Skeletal muscle satellite cell (primary cell): Measurements from ENCODE around the gene CDKN1C.
A peak's percentile ranks its signal among the peaks of the same experiment; 100 is the strongest.

Experiments used
- H3K27me3 ChIP-seq: 2 replicates; pipeline ENCODE4 v1.7.0; 2013; ENCODE audit warnings: low read length; ENCODE audit not compliant: control insufficient read depth, insufficient read depth
- H3K36me3 ChIP-seq: 2 replicates; pipeline ENCODE4 v1.7.0; 2013; ENCODE audit warnings: mild to moderate bottlenecking, control low read depth, low read length; ENCODE audit not compliant: insufficient read depth
- H3K4me1 ChIP-seq: 2 replicates; pipeline ENCODE4 v1.7.0; 2013; ENCODE audit warnings: low read length; ENCODE audit not compliant: control insufficient read depth, insufficient read depth
- H3K4me2 ChIP-seq: 2 replicates; pipeline ENCODE4 v1.7.0; 2013; ENCODE audit warnings: mild to moderate bottlenecking, low read length
- H3K4me3 ChIP-seq: 2 replicates; pipeline ENCODE4 v1.7.0; 2013; ENCODE audit warnings: low read length
- H3K9ac ChIP-seq: 2 replicates; pipeline ENCODE4 v1.7.0; 2013; ENCODE audit warnings: mild to moderate bottlenecking, low read depth, low read length, moderate library complexity
- H3K9me3 ChIP-seq: replicated peaks from 2 replicates; pipeline ENCODE4 v1.7.0; 2013; ENCODE audit warnings: mild to moderate bottlenecking, control low read depth, low read length

The CDKN1C gene

DNA sequence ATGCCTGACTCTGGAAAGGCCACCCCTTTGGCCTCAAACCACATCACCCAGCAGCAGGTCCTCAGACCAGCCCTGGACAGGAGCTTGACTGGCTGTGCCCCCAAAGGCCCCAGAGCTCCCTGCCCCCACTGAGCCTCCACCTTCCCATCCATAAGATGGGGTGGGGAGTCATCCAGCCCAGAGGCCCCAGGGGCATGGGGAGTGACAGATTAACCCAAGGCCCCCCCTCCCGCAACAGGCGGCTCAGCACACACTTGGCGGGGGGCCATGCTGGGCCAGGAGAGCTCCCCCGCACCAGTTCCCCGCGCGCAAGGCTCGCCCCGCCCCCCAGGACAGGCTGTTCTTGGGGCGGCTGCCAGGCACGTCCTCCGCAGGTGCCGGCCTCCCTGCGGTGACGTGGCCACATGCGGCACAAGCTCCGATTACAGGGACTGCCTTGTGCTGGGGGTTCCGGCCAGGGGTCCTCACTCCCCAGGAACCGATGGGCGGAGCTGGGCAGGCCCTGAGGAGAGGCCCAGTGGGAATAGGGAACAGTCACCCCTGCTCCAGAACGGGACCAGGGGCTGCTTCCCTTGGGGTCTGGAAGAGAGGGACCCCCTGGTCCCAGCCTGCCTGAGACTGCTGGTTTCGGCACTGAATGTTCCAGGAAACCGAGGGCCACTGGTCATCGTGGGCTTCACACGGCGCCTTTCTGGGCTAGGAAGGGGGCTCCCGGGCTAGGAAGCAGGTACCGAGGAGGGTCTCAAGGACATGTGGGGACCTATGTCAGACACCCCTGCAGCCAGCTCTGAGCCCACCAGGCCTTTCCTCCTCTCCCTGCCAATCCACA lies 5.1 kb upstream of the CDKN1C start:
- peaks cover 6% of the 10 kb centered on the region for H3K27me3 ChIP-seq
- no peak overlapping the region for H3K4me2 ChIP-seq
- H3K9me3 ChIP-seq = no peaks in the 10 kb centered on the region
- no peak overlapping the region for H3K4me3 ChIP-seq
- H3K4me1 ChIP-seq = peaks cover 13% of the 10 kb centered on the region
- no peaks in the 10 kb centered on the region for H3K36me3 ChIP-seq
- H3K9ac ChIP-seq = no peak overlapping the region

GRCh38 chr11:2889362-2890273 lies 4.0 kb upstream of the CDKN1C start:
- H3K4me1 ChIP-seq = peaks cover 21% of the 10 kb centered on the region

GRCh38 chr11:2888266-2888968 lies 2.8 kb upstream of the CDKN1C start:
- no peak overlapping the region for H3K4me2 ChIP-seq
- H3K4me3 ChIP-seq = no peak overlapping the region
- peaks cover 22% of the 10 kb centered on the region for H3K27me3 ChIP-seq
- no peaks in the 10 kb centered on the region for H3K36me3 ChIP-seq
- H3K4me1 ChIP-seq = peaks cover 21% of the 10 kb centered on the region
- no peak overlapping the region for H3K9ac ChIP-seq
- no peaks in the 10 kb centered on the region for H3K9me3 ChIP-seq

More at GRCh38 chr11:2889362-2890273, 4.0 kb upstream of the CDKN1C start:
- Histone ChIP-seq H3K9me3 (no peaks in the 10 kb centered on the region), H3K36me3 (no peaks in the 10 kb centered on the region), H3K9ac (no peak overlapping the region), H3K4me2 (no peak overlapping the region), H3K27me3 (peaks cover 12% of the 10 kb centered on the region), H3K4me3 (no peak overlapping the region)

- H3K27me3 ChIP-seq = peaks cover 30% of the 10 kb centered on the region
- H3K4me1 ChIP-seq = peaks cover 18% of the 10 kb centered on the region
- no peak overlapping the region for H3K4me3 ChIP-seq
- H3K9me3 ChIP-seq = no peaks in the 10 kb centered on the region
- H3K9ac ChIP-seq = no peak overlapping the region
- H3K4me2 ChIP-seq = no peak overlapping the region
- no peaks in the 10 kb centered on the region for H3K36me3 ChIP-seq
Measured at GRCh38 chr11:2887515-2888195, 2.1 kb upstream of the CDKN1C start.

DNA sequence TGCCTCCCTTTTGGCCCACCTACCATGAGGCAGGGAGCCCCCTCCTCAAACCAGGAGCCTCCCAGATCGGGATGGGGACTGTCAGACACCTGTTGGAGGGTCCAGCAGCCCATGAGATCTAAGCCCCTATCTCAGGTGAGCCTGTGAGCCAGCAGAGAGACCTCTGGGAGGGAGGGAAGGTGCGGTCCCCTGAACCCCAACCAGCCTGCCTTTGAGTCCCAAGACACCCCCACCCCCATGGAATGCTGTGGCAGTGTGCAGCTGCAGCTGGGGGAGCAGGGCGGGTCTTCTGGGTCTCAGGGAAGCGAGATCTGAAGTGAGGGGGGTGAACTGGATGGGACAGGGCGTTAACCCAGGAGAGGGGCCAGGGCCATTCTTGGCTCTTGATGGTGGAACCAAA lies 1.4 kb upstream of the CDKN1C start:
- no peak overlapping the region for H3K4me3 ChIP-seq
- peaks cover 13% of the 10 kb centered on the region for H3K4me1 ChIP-seq
- H3K9me3 ChIP-seq = no peaks in the 10 kb centered on the region
- H3K27me3 ChIP-seq = peaks cover 36% of the 10 kb centered on the region
- no peak overlapping the region for H3K9ac ChIP-seq
- H3K4me2 ChIP-seq = no peak overlapping the region
- no peaks in the 10 kb centered on the region for H3K36me3 ChIP-seq

DNA sequence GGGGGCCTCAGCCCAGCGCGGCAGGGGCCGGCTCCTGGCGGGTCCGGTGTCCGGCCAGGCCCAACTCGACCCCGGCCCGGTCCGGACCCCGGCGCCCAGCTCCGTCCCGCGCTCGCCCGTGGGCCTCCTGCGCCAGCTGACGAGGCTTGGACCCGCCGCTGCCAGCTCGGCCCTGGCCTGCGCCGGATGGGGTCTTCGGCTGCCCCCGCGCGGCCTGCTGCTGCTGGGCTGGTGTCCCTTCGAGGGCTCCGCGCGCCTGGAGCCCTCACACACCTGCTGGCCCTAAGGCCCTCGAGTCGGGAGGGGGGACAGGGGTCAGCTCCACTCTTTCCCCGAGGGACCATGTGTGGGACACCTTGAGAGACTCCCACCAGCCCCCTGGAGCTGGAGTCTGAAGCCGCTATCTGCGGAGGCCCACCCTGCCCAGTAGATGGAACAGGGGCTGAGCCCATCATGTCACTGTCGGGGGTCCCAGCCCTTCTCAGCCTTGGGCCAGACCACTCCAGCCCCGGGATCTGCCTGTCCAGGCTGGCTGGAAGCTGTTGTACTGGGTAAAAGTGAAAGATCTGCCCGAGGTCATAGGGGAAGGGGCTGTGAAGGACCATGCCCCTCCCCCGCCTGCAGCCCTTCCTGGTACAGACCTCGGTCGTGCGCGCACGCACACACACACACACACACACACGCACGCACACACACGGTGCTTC lies 768 bp upstream of the CDKN1C start:
- Histone ChIP-seq H3K4me1 (peaks cover 7% of the 10 kb centered on the region), H3K27me3 (peaks cover 42% of the 10 kb centered on the region), H3K36me3 (no peaks in the 10 kb centered on the region), H3K9me3 (no peaks in the 10 kb centered on the region), H3K4me2 (peak overlapping the region; percentile 59), H3K9ac (no peak overlapping the region), H3K4me3 (no peak overlapping the region)

GRCh38 chr11:2885017-2885677 lies 428 bp downstream of the CDKN1C start:
- H3K27me3 ChIP-seq = peaks cover 54% of the 10 kb centered on the region
- peak overlapping the region; percentile 45 for H3K9ac ChIP-seq

DNA sequence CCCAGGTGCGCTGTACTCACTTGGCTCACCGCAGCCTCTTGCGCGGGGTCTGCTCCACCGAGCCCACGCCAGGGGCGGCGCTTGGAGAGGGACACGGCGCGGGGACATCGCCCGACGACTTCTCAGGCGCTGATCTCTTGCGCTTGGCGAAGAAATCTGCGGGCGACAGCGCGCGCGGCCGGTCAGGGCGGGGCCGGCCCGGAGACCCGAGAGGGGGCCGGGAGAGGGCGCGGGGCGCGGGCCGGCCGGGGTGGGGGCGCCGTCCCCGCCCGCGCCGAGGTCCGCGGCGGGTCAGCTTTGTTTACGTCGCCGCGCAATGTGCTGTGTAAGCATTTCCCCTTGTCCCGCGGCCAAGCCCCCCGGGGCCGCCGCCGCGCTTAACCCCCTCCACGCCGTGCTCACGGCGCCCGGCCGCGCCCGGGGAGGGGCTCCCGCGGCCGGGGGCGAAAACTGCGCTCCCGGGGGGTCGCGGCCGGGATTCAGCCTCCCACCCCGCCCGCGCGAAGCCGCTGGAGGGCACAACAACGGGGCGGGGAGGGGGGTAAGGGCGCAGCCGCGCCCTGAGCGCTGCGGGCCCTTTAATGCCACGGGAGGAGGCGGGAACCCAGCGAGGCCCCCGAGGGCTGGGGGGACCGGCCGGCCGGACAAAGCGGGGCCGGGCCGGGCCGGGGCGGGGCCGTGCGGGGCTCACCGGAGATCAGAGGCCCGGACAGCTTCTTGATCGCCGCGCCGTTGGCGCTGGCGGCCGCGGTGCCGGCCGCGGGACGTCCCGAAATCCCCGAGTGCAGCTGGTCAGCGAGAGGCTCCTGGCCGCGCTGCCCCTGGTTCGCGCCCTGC lies 1.4 kb downstream of the CDKN1C start:
- Histone ChIP-seq H3K9ac (no peak overlapping the region), H3K36me3 (no peaks in the 10 kb centered on the region), H3K9me3 (no peaks in the 10 kb centered on the region), H3K4me1 (peaks cover 7% of the 10 kb centered on the region), H3K4me2 (peak overlapping the region; percentile 71), H3K27me3 (peaks cover 63% of the 10 kb centered on the region), H3K4me3 (peak overlapping the region; percentile 55)

More at GRCh38 chr11:2885017-2885677, 428 bp downstream of the CDKN1C start:
- Histone ChIP-seq H3K4me3 (peak overlapping the region; percentile 78), H3K4me1 (peaks cover 7% of the 10 kb centered on the region), H3K4me2 (peak overlapping the region; percentile 97), H3K9me3 (no peaks in the 10 kb centered on the region), H3K36me3 (no peaks in the 10 kb centered on the region)

DNA sequence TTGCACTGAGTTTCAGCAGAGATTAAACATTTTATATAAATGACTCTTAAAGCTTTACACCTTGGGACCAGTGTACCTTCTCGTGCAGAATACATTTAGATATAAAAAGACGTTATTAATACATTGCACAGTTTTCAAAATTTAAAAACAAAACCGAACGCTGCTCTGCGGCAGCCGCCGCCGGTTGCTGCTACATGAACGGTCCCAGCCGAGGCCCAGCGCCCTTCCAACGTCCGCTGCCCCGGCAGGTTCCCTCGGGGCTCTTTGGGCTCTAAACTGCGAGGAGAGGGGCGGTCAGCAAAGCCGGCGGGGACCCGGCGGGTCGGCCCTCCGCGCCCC lies 2.0 kb downstream of the CDKN1C start:
- Histone ChIP-seq H3K9me3 (no peaks in the 10 kb centered on the region), H3K9ac (no peak overlapping the region), H3K4me2 (peak overlapping the region; percentile 71), H3K4me3 (peak overlapping the region; percentile 55), H3K36me3 (no peaks in the 10 kb centered on the region), H3K27me3 (peaks cover 69% of the 10 kb centered on the region), H3K4me1 (peaks cover 7% of the 10 kb centered on the region)
